Suprapubic skin (tissue), 3 donors: ENCODE results near the gene RAB20.

Source experiments
- CTCF ChIP-seq, 2 donors: fragments of 200-600 bp in 1 of 2; fragments of 450-650 bp in 1 of 2; sonication (generic) in 1 of 2; IDR thresholded peaks; one replicate each; pipeline ENCODE4 v1.5.1; 2016 to 2019; ENCODE audit warnings: antibody characterized with exemption in 2 of 2, mild to moderate bottlenecking in 1 of 2, moderate library complexity in 1 of 2
- POLR2AphosphoS5 ChIP-seq, 3 donors: sonication (generic); formaldehyde crosslinking; IDR thresholded peaks; one replicate each; pipeline ENCODE4 v1.6.1; 2017; ENCODE audit warnings: antibody characterized with exemption in 3 of 3

GRCh38 chr13:110581506-110582185 is 20.1 kb upstream of the RAB20 start:
- no peak for TF ChIP-seq CTCF (IDR thresholded peaks at IDR 0.05)
- TF ChIP-seq POLR2AphosphoS5 (IDR thresholded peaks at IDR 0.05): no peak
